Rectal smooth muscle tissue (tissue), 1 donor: ENCODE measurements around the gene ITGA1.
A peak's percentile ranks its signal among the peaks of the same experiment; 100 is the strongest.
"Not testable (repeated sequence)": the region's sequence is repeated elsewhere in the genome, so short reads cannot be mapped to it uniquely, and the experiment has no call there.

Source experiments
- H3K27ac ChIP-seq: one replicate; pipeline ENCODE4 v1.7.0; 2013; ENCODE audit warnings: low read depth, low read length, inconsistent platforms
- H3K27me3 ChIP-seq: one replicate; pipeline ENCODE4 v1.7.0; 2013; ENCODE audit warnings: low read length; ENCODE audit not compliant: control insufficient read depth, insufficient read depth
- H3K36me3 ChIP-seq: one replicate; pipeline ENCODE4 v1.7.0; 2013; ENCODE audit warnings: low read length; ENCODE audit not compliant: control insufficient read depth, insufficient read depth
- H3K4me1 ChIP-seq: one replicate; pipeline ENCODE4 v1.7.0; 2013; ENCODE audit warnings: low read length; ENCODE audit not compliant: control insufficient read depth, insufficient read depth
- H3K4me3 ChIP-seq: one replicate; pipeline ENCODE4 v1.7.0; 2013; ENCODE audit warnings: low read length
- H3K9ac ChIP-seq: one replicate; pipeline ENCODE4 v1.7.0; 2013; ENCODE audit warnings: low read length

ITGA1 gene

GRCh38 chr5:52787600-52788504, at the start of gene ITGA1, which contains the start of gene PELO:
Gene ITGA1 (plus strand): TSS chr5:52787916. CDS start chr5:52788354, 438 bp downstream.
Gene PELO (plus strand): TSS chr5:52787916. CDS start chr5:52800395, 12,479 bp downstream.
- Histone ChIP-seq H3K4me3 (peak within 1 kb of the TSS; percentile 70), H3K9ac (peak within 1 kb of the TSS; percentile 64), H3K36me3 (no peaks in the 10 kb centered on the region), H3K27ac (peak within 1 kb of the TSS; percentile 91), H3K27me3 (no peaks in the 10 kb centered on the region), H3K4me1 (peaks cover 11% of the 10 kb centered on the region)

GRCh38 chr5:52738095-52738506, 49.6 kb upstream of the ITGA1 start:
- Histone ChIP-seq H3K9ac (no peak overlapping the region), H3K27ac (no peak overlapping the region), H3K27me3 (no peaks in the 10 kb centered on the region)

GRCh38 chr5:52740007-52740406, 47.7 kb upstream of the ITGA1 start:
- Histone ChIP-seq H3K36me3 (no peaks in the 10 kb centered on the region), H3K4me3 (no peak overlapping the region), H3K9ac (no peak overlapping the region), H3K4me1 (no peaks in the 10 kb centered on the region), H3K27me3 (no peaks in the 10 kb centered on the region), H3K27ac (no peak overlapping the region)

More at GRCh38 chr5:52738095-52738506, 49.6 kb upstream of the ITGA1 start:
- Histone ChIP-seq H3K4me3 (no peak overlapping the region), H3K36me3 (no peaks in the 10 kb centered on the region), H3K4me1 (no peaks in the 10 kb centered on the region)

- Histone ChIP-seq H3K4me1 (no peaks in the 10 kb centered on the region), H3K27me3 (no peaks in the 10 kb centered on the region), H3K9ac (no peak overlapping the region), H3K36me3 (no peaks in the 10 kb centered on the region), H3K27ac (no peak overlapping the region), H3K4me3 (no peak overlapping the region)
These were observed 44.7 kb upstream of the ITGA1 start for GRCh38 chr5:52743012-52743411.

GRCh38 chr5:52743529-52743928, 44.2 kb upstream of the ITGA1 start:
- H3K27ac ChIP-seq = no peak overlapping the region
- no peak overlapping the region for H3K9ac ChIP-seq
- no peak overlapping the region for H3K4me3 ChIP-seq
- H3K27me3 ChIP-seq = no peaks in the 10 kb centered on the region
- no peaks in the 10 kb centered on the region for H3K4me1 ChIP-seq
- H3K36me3 ChIP-seq = no peaks in the 10 kb centered on the region

GRCh38 chr5:52743970-52744369, 43.7 kb upstream of the ITGA1 start:
- H3K4me3 ChIP-seq = no peak overlapping the region
- no peak overlapping the region for H3K27ac ChIP-seq
- H3K36me3 ChIP-seq = no peaks in the 10 kb centered on the region
- no peak overlapping the region for H3K9ac ChIP-seq
- H3K27me3 ChIP-seq = no peaks in the 10 kb centered on the region
- H3K4me1 ChIP-seq = no peaks in the 10 kb centered on the region

- not testable (repeated sequence) for H3K27ac ChIP-seq, H3K27me3 ChIP-seq, H3K4me3 ChIP-seq, H3K36me3 ChIP-seq, H3K9ac ChIP-seq, H3K4me1 ChIP-seq
These were observed 42.8 kb upstream of the ITGA1 start for GRCh38 chr5:52744867-52745458.

GRCh38 chr5:52746539-52746938, 41.2 kb upstream of the ITGA1 start:
- Histone ChIP-seq H3K36me3 (no peaks in the 10 kb centered on the region), H3K9ac (no peak overlapping the region), H3K27me3 (no peaks in the 10 kb centered on the region), H3K27ac (no peak overlapping the region), H3K4me3 (no peak overlapping the region), H3K4me1 (no peaks in the 10 kb centered on the region)

- Histone ChIP-seq H3K27ac (no peak overlapping the region), H3K4me3 (no peak overlapping the region), H3K4me1 (no peaks in the 10 kb centered on the region), H3K9ac (no peak overlapping the region), H3K36me3 (no peaks in the 10 kb centered on the region), H3K27me3 (no peaks in the 10 kb centered on the region)
These were observed 39.1 kb upstream of the ITGA1 start for GRCh38 chr5:52748590-52748989.

- H3K4me3 ChIP-seq = no peak overlapping the region
- no peak overlapping the region for H3K27ac ChIP-seq
- H3K4me1 ChIP-seq = no peaks in the 10 kb centered on the region
- no peaks in the 10 kb centered on the region for H3K36me3 ChIP-seq
- H3K27me3 ChIP-seq = no peaks in the 10 kb centered on the region
- H3K9ac ChIP-seq = no peak overlapping the region
These were observed 38.0 kb upstream of the ITGA1 start for GRCh38 chr5:52749666-52750065.

- no peak overlapping the region for H3K4me3 ChIP-seq
These were observed 36.6 kb upstream of the ITGA1 start for GRCh38 chr5:52751137-52751536.

GRCh38 chr5:52754051-52754450, 33.7 kb upstream of the ITGA1 start:
- Histone ChIP-seq H3K4me1 (no peaks in the 10 kb centered on the region), H3K9ac (no peak overlapping the region), H3K36me3 (no peaks in the 10 kb centered on the region), H3K27ac (no peak overlapping the region), H3K27me3 (no peaks in the 10 kb centered on the region), H3K4me3 (no peak overlapping the region)

More at GRCh38 chr5:52751137-52751536, 36.6 kb upstream of the ITGA1 start:
- no peak overlapping the region for H3K27ac ChIP-seq
- no peaks in the 10 kb centered on the region for H3K36me3 ChIP-seq
- H3K9ac ChIP-seq = no peak overlapping the region
- no peaks in the 10 kb centered on the region for H3K4me1 ChIP-seq
- H3K27me3 ChIP-seq = no peaks in the 10 kb centered on the region
